Measurements from ENCODE around the gene RAB42.

DNA sequence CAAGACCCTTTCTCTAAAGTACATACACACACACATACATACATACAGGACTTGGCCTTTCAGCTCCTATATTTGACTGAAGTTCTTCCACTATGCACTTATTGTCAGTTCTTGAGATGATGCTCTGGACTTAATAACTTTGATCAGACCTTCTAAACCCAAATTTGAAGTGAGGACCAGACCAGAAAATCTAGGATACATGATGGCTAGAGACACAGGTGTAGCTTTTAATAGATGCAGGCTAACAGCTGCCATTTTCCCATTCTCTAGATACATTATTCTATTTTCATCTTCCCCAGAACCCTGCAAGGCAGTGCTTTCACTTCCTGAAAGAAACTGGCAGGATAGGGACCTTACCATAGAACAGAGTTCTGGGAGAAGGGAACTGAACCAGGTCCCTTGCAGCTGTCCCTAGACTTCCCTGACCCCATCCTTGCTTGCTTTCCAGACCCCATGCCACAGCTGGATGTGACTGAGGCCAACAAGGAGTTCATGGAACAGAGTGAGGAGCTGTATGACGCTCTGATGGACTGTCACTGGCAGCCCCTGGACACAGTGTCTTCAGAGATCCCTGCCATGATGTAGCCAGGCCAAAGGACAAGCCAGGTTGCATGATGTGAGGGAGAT, 14.9 kb upstream of the RAB42 start:
- no peak for TF ChIP-seq SUZ12 (IDR thresholded peaks at IDR 0.05; ENCODE audit: low read length)
- no peak for TF ChIP-seq EZH2 (IDR thresholded peaks at IDR 0.05; ENCODE audit: low read depth, low read length, severe bottlenecking)
